ENCODE measurements around the gene MAP2K3.

Gene MAP2K3

DNA sequence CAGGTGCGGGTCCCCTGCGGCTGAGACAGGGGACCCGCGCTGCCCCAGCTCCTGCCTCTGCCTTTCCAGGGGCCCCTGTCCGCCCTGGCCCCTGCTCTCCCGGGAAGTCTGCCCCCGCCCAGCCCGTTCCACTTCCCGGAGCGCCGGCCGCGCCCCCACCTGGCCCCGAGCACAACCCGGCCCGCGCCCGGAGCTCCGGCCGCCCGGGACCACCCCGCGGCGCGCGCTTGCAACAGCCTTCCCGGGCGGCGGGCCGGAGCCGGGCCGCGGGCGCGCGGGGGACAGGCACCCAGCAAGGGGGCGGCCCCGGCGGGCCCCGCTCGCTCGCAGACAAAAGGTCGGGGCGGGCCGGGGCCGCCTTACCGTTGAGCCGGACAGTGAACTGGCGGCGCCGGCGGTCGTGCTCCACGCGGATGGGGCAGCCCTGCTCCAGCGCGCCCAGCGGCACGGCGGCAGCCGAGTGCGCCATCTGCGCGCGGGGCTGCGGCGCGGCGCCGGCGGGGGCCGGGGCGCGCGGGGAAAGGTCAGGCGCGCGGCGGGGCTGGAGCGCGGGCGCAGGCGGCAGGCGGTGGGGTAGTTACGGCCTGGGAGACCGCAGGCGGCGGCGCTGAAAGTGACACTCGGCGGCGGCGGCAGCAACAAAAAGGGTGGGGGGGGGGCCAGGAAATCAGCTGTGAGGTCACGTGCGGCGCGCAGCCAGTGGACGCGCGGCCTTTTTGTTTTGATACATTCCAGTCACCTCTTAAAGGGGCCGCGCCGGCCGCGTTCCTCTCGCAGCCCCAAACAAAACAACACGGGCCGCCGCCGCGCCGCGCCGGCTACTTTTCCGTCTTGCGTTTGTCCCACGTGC, 31.5 kb upstream of the MAP2K3 start, which contains the start of gene NATD1:
NATD1 (minus strand) TSS at position 615 of the 850 bp plus-strand sequence; CDS start at position 469, 146 bp downstream.
- DNase-seq, result peak; percentile 70 to 71

DNA sequence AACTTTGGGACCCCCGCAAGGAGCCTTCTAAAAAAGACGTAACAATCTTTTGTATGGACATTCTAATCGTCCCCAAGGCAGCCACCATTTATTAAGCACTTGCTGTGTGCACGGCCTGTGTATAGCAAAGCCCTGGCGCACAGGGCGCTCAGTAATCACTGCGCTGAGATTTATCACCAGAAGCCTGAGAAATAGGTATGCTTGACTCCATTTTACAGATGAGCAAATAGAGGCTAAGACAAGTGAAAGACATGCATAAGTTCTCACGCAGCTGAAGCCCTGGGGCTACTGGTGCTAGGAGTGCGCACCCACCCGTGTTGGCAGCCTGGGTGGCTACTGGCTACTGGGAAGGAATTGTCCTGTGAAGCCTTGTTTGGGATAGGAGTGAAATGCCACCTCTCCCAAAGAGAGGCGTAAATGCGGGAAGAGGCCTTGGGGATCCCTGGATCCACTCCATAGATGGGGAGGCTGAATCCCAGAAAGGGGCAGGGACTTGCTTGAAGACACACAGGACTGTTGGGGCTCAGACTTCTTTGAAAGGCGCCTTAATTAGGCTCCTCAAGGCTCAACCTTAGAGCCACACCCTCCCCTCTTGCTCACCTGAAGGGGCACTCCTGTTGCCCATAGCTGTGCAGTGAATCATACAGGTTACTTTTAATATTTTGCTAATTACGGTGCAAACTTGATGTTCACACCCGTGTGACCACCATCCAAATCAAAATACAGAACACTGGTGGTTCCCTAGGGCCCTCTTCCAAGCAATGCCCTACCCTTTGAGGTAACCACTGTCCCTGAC, 30.7 kb upstream of the MAP2K3 start:
- no peak for DNase-seq

DNA sequence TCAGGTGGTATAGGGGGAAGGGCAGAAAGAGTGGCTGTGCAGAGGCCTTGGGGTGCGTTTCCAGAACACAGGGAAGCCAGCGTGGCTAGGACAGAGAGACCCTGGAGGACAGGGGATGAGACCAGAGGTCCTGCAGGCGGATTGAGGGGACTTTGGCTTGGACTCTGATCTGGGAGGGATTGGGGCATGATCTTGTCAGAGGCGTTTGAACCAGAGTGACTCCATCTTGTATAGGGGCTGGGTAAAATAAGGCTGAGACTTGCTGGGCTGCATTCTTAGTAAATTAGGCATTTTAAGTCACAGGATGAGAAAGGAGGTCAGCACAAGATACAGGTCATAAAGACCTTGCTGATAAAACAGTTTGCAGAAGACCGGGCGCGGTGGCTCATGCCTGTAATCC, 25.9 kb upstream of the MAP2K3 start:
- DNase-seq, result no peak

GRCh38 chr17:21262259-21262993, 22.1 kb upstream of the MAP2K3 start:
- no peak for DNase-seq

DNA sequence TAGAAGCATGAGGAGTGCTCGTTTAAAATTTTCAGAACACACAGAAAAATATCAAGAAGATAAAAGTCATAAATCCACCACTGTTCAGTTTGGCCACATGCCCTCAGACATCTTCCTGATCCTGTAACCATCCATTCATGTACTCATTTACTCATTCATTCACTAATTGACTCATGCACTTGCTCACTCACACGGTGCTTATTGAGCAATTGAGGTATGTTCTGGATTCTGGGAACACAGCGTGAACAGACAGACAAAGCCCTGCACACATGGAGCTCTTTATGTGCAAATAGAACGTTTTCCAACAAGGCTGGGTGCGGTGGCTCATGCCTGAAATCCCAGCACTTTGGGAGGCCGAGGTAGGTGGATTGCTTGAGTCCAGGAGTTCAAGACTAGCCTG, 21.1 kb upstream of the MAP2K3 start:
- no peak for DNase-seq

DNA sequence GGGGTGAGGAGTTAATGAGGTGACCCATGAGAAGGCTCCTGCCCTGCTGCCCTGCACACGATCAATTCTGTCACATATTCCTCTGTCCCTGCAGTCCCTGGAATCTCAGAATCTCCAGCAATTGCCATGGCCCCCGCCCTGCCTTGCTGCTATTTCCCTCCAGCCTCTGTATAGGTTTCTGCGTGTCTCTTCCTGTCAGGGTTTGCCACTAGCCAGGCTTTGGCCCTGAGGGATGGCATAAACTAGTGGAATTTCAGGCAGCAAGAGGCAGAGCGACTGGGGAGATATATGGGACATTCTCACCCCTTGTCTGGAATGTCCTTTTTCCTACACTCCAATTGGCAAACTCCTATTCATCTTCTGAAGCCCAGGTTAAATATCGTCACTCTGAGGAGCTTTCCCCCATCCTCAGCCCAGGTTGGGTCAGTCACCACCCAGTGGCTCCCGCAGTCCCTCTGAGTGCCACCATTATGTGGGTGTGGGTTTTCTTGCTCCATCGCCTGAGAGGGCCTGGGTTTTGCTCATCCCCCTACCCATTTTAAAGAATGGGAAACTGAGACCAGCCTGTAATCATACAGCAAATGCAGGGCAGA, 15.8 kb upstream of the MAP2K3 start:
- DNase-seq, result no peak

DNA sequence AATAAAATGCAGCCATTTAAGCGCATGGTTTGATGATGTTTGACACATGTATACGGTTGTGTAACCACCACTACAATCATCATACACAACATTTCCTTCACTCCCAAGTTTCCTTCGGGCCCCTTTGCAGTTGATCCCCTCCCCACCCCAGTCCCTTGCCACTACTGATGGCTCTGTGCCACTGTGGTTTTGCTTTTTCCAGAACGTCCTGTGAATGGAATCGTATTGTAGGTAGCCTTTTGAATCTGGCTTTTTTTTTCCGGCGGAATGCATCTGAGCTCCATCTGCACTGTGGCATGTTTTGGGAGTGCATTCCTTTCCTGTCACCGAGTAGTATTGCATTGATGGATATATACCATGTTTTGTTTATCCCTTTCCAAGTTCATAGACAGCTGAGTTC, 15.1 kb upstream of the MAP2K3 start:
- no peak for DNase-seq

DNA sequence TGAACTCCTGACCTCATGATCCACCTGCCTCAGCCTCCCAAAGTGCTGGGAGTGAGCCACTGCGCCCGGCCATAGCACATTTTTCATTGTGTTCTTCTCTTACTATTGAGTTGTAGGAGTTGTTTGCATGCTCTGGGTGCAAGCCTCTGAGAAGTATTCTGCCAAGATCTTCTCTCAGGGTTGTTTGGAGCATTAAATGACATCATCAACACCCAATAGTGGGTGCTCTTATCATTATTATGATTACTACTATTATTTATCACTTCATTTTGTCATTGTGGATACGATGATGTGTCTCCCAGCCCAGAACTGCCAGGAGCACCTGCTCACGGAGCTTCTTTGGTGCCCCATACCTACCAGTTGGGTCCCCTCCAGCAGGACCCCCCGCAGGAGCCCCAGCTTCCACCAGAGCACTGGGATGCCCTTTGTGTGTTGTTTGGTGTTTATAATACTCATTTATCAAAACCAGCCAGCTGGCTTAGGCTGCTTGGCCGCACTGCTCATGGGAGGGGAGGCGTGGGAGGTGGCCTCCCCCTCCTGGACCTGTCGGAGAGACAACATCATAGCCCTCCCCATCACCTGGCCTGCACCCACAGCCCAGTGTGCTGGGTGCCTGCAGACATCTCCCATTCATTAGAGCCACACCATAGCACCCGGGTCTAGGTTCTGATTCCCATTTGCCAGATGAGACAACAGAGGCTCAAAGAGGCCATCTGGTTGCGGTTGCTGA, 12.9 kb upstream of the MAP2K3 start:
- DNase-seq, result no peak

DNA sequence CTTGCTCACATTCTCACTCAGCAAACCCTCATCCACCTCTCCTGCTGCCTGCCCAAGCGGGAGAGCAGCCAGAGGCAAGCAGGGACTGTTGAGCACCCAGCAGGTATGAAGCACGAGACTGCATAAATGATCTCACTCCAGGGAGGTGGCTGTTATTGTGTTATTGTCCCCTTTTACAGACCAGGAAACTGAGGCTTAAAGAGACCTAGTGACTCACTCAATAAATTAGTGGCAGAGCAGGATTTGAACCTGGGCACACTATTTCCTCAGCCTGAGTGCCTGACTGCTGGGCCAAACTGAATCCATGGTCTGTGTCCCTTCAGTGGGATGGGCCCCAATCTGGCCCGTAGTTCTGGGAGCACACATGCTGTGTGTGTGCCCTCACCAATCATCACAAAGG, 12.3 kb upstream of the MAP2K3 start:
- DNase-seq, result no peak

GRCh38 chr17:21272881-21273792, 11.4 kb upstream of the MAP2K3 start:
- DNase-seq, result no peak

- no peak for DNase-seq
Observed at GRCh38 chr17:21275047-21275578, 9.4 kb upstream of the MAP2K3 start.

- peak; percentile 92 to 99 for DNase-seq
Observed at GRCh38 chr17:21275579-21276263, 8.8 kb upstream of the MAP2K3 start.

- DNase-seq, result no peak
Observed at GRCh38 chr17:21276264-21276588, 8.3 kb upstream of the MAP2K3 start.

DNA sequence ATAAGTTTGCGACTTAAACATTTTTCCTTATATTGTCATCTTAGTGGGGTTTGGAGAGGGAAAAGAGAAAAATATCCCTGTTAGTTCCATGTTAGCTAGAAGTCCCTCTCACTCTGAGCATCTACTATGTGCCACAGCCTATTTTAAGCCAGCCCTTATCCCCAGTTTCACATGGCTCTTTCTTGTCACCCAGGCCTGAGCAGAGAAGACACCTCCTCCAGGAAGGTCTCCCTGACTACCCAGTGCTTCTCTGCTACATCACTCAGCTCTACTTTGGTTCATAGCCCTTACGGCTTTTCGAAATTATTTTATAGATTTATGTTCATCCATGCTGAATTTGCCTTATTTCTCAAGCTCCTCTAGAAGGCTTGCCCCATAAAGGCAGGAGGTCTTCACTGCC, 7.2 kb upstream of the MAP2K3 start:
- no peak for DNase-seq

DNA sequence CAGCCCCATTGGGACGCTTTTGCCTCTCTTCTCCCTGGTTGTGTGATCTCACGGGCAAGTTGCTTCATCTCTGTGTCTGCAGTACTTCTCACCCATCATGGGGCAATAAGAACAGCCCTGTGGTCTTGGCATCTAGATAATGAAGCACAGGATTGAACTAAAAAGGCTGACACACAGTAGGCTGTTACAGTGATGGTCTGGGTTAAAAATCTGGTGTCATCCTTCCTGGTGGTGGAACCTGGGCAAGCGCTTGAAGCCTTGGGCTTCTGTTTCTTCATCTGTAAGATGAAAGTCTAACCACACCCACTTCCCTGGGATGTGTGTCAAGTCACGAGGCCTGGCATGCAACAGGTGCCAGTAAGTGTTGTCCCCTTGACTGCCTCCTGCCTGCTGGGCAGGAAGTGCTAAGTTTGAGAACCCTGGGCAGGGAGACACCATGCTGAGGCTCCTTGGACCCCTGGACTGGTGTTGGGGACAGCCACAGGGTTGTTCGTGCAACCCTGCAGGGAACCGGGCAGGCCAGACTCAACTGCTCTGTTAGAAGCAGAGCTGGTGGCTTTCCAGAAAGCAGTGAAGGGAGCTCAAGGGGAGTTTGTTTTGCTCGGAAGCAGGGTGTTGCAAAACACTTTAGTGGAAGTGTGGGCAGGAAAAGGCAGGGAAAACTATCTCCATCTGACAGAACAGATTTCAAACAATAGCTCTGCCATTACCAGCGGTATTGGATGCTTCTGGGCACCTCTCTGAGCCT, 5.9 kb upstream of the MAP2K3 start:
- DNase-seq, result peak in 1 of 2 experiments; percentile 45

DNA sequence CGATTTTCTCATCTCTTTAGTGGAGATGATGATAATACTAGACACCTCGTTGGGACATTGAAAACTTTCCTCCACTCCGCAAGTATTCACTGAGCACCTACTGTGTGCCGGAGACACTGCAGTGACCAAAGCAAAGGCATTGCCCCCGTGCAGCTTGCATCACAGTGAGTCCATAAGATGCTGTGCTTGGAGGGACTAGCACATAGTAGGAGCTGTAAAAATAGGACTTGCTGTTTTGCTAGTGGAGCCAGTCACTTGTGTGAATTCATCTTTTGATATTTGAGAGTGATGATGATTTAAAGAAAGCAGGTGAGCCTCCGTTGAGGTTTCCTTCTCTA, 5.3 kb upstream of the MAP2K3 start:
- DNase-seq, result no peak

DNA sequence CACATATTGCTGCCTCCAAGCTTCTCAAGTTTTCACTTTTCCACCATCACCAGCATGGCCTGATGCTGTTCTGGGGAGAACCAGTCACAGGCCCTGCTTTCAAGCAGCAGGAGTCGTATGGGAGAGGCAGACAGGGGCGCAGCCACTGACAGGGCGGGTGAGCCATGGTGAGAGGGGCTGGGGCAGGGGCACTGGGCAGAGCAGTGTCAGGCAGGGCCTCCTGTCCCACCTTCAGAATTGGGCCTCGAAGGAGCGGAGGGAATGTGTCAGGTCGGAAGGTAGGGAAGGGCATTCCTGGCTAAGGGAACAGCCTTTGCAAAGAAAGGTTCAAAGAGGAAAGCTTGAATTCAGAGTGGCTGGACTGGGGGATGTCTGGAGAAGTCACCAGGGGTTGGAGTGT, 4.9 kb upstream of the MAP2K3 start:
- no peak for DNase-seq

GRCh38 chr17:21280081-21280518, 4.4 kb upstream of the MAP2K3 start:
- peak; percentile 85 to 91 for DNase-seq

DNA sequence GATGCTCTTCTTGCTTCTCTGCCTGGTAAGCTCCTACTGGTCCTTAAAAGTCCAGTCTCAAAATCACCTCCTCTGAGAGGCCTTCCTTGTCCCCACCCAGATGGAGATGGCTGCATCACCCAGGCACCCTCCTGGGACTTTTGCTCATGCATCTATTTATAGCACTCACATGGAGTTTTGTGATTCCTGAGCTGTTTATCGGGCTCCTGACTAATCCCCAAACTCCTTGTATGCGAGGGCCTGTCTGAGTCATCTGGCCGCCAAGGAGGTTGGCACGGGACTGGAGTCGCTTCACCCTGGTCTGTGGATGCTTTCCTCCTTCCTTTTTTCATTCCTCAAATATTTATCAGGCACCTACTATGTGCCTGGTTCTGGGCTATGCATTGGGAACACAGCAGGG, 2.3 kb upstream of the MAP2K3 start:
- DNase-seq, result no peak

DNA sequence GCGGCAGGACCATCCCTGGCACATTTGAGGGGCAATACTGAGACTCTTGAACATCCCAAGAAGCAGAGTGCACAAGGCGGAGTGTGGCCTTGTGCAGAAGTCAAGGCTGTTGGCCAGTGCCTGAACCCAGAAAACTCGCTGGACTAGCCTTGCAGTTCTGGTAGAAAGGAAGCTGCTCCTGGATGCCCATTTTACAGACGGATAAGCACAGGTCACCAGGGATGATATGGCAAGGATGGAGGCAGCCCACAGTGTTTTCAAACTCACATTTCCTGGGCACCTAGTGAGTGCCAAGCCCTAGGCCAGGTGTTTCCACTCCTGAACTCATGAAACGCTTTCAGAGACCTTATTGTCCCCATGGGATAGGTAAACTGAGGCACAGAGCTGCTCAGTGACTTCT, 1.7 kb upstream of the MAP2K3 start:
- no peak for DNase-seq
